Activated CD8-positive, alpha-beta T cell treated with anti-CD3 and anti-CD28 coated beads for 36 hours (primary cell): ENCODE results near the gene AP1AR. TPM values are rescaled to one million over a fixed set of nuclear protein-coding genes. Genes with fewer than 3 reads are reported as not detected.
A peak's percentile ranks its signal among the peaks of the same experiment; 100 is the strongest.

ENCODE experiments used
- ATAC-seq: fragments of 200-7000 bp; cut with Tn5 transposase; one replicate; pipeline ENCODE4 v1.10.0; 2021; ENCODE audit warnings: mild to moderate bottlenecking, moderate library complexity
- CTCF ChIA-PET: fragments of 350-600 bp; sonication (Branson Sonifier 250); formaldehyde crosslinking; loops from one replicate; lab custom pipeline; 2021; ENCODE audit warnings: antibody characterized with exemption; lab: Charles Lee
- POLR2A ChIA-PET: fragments of 350-600 bp; sonication (Branson Sonifier 250); formaldehyde crosslinking; loops from one replicate; lab custom pipeline; 2021; ENCODE audit warnings: antibody characterized with exemption; lab: Charles Lee
- DNase-seq: peaks from one replicate; pipeline ENCODE4 v3.0.0-alpha.2; 2020
- H3K27ac Mint-ChIP-seq: one replicate; pipeline ENCODE4 v1.8.0; 2021; ENCODE audit warnings: mild to moderate bottlenecking, mixed read lengths
- H3K27me3 Mint-ChIP-seq: one replicate; pipeline ENCODE4 v1.8.0; 2021; ENCODE audit warnings: mixed read lengths
- H3K36me3 Mint-ChIP-seq: one replicate; pipeline ENCODE4 v1.8.0; 2021; ENCODE audit warnings: low read depth, mixed read lengths
- H3K4me1 Mint-ChIP-seq: one replicate; pipeline ENCODE4 v1.8.0; 2021; ENCODE audit warnings: low read depth, mixed read lengths
- H3K4me3 Mint-ChIP-seq: one replicate; pipeline ENCODE4 v1.8.0; 2021; ENCODE audit warnings: mild to moderate bottlenecking, moderate library complexity, mixed read lengths
- H3K9me3 Mint-ChIP-seq: one replicate; pipeline ENCODE4 v1.8.0; 2021; ENCODE audit warnings: mixed read lengths
- CTCF ChIP-seq: fragments of 200-600 bp; IDR thresholded peaks from one replicate; pipeline ENCODE4 v1.8.0; 2022; ENCODE audit warnings: antibody characterized with exemption, mild to moderate bottlenecking
- intact Hi-C: fragments of 100-400 bp; cut with micrococcal nuclease; formaldehyde crosslinking; loops from one replicate; pipeline ENCODE4 v1.10.0; 2022
- total RNA-seq, 2 experiments: library from RNA; stranded (reverse); gene quantifications; one replicate each; pipeline ENCODE4 v1.2.3, GENCODE V29; 2021

AP1AR gene
- total RNA-seq: 10 to 100 TPM; 15.5 to 17.7 TPM

- peaks cover 34% of the 10 kb centered on the region for H3K4me1 Mint-ChIP-seq
- peak; percentile 13 for TF ChIP-seq CTCF
- CTCF ChIA-PET: interaction anchor here (0.6 to 6.2 kb wide), 12 partner anchors 9 to 319 kb away, joined by 3 to 110 read pairs (median 3); partner anchors contain the start of gene FAM241A
- ATAC-seq (peak; percentile 66), DNase-seq (peak; percentile 87)
- POLR2A ChIA-PET: interaction anchor here (0.6 to 1.1 kb wide), 6 partner anchors 12 to 137 kb away, joined by 3 to 6 read pairs (median 4); partner anchors contain the start of gene ALPK1
- peaks cover under 1% of the 10 kb centered on the region for H3K27me3 Mint-ChIP-seq
- H3K9me3 Mint-ChIP-seq: no peaks in the 10 kb centered on the region
- intact Hi-C loops: loop anchor here (2.0 to 5.0 kb wide), 2 partner anchors 55 to 85 kb away; partner anchors contain the start of gene TIFA
- no peaks in the 10 kb centered on the region for H3K36me3 Mint-ChIP-seq
- H3K27ac Mint-ChIP-seq: peak within 1 kb of the TSS; percentile 95
- peak within 1 kb of the TSS; percentile 93 for H3K4me3 Mint-ChIP-seq
Measured at GRCh38 chr4:112231779-112232713, at the start of gene AP1AR. TSS of gene AP1AR (plus strand) at chr4:112231787. CDS start at chr4:112232092, 305 bp downstream.

GRCh38 chr4:112182604-112183003 is 49.0 kb upstream of the AP1AR start:
- no peak overlapping the region for H3K4me3 Mint-ChIP-seq

GRCh38 chr4:112183252-112183651 is 48.3 kb upstream of the AP1AR start:
- no peak for TF ChIP-seq CTCF
- intact Hi-C loops: no loop called here
- ATAC-seq: peak; percentile 67
- CTCF ChIA-PET: interaction anchor here (1.1 to 2.5 kb wide), 2 partner anchors 83 to 84 kb away, joined by 3 to 9 read pairs; no protein-coding TSS in a partner anchor
- POLR2A ChIA-PET: interaction anchor here (0.6 to 1.2 kb wide), 3 partner anchors 7 to 49 kb away, joined by 3 to 6 read pairs (median 3); no protein-coding TSS in a partner anchor
- Mint-ChIP-seq H3K36me3 (peaks cover 46% of the 10 kb centered on the region), H3K27me3 (no peaks in the 10 kb centered on the region), H3K27ac (peak overlapping the region; percentile 30), H3K4me3 (no peak overlapping the region), H3K9me3 (no peaks in the 10 kb centered on the region), H3K4me1 (peaks cover 46% of the 10 kb centered on the region)
- DNase-seq: peak; percentile 16

More at GRCh38 chr4:112182604-112183003, 49.0 kb upstream of the AP1AR start:
- POLR2A ChIA-PET: interaction anchor here (1.2 kb wide), 1 partner anchor 8 kb away, joined by 3 read pairs; no protein-coding TSS in a partner anchor
- Mint-ChIP-seq H3K9me3 (no peaks in the 10 kb centered on the region), H3K27ac (no peak overlapping the region), H3K36me3 (peaks cover 46% of the 10 kb centered on the region), H3K4me1 (peaks cover 46% of the 10 kb centered on the region), H3K27me3 (no peaks in the 10 kb centered on the region)
- intact Hi-C loops: no loop called here
- no peak for TF ChIP-seq CTCF
- DNase-seq (no peak), ATAC-seq (no peak)
- CTCF ChIA-PET: interaction anchor here (1.0 to 2.5 kb wide), 3 partner anchors 52 to 83 kb away, joined by 3 to 9 read pairs (median 5); no protein-coding TSS in a partner anchor

GRCh38 chr4:112184438-112184837 is 47.1 kb upstream of the AP1AR start:
- no peaks in the 10 kb centered on the region for H3K9me3 Mint-ChIP-seq
- peaks cover 40% of the 10 kb centered on the region for H3K36me3 Mint-ChIP-seq
- peaks cover 40% of the 10 kb centered on the region for H3K4me1 Mint-ChIP-seq
- POLR2A ChIA-PET: no interaction called here
- intact Hi-C loops: no loop called here
- no peak for TF ChIP-seq CTCF
- H3K27me3 Mint-ChIP-seq: no peaks in the 10 kb centered on the region
- ATAC-seq: peak; percentile 49
- H3K4me3 Mint-ChIP-seq: no peak overlapping the region
- DNase-seq: no peak
- H3K27ac Mint-ChIP-seq: no peak overlapping the region
- CTCF ChIA-PET: interaction anchor here (0.7 to 0.8 kb wide), 2 partner anchors 13 to 36 kb away, joined by 3 read pairs; no protein-coding TSS in a partner anchor
